Gastrocnemius medialis (tissue), 4 donors: Measurements from ENCODE around the gene KCNB1.

Source experiments
- CTCF ChIP-seq, 5 experiments: fragments of 450-650 bp in 3 of 5; fragments of 200-600 bp in 2 of 5; sonication (generic) in 2 of 5; IDR thresholded peaks in 4 of 5; conservative IDR thresholded peaks in 1 of 5; 1 replicate in 4 of 5; 2 replicates in 1 of 5; pipeline ENCODE4 v1.5.1; 2016 to 2019; ENCODE audit warnings: antibody characterized with exemption in 5 of 5, mild to moderate bottlenecking in 3 of 5, moderate library complexity in 3 of 5
- POLR2A ChIP-seq, 2 donors: fragments of 450-650 bp; IDR thresholded peaks; one replicate each; pipeline ENCODE4 v1.6.1; 2017; ENCODE audit warnings: antibody characterized with exemption in 2 of 2, mild to moderate bottlenecking in 2 of 2, moderate library complexity in 2 of 2

- no peak for TF ChIP-seq CTCF (IDR thresholded peaks at IDR 0.05 in 4 of 5, conservative IDR thresholded peaks at IDR 0.05 in 1 of 5)
- no peak for TF ChIP-seq POLR2A (IDR thresholded peaks at IDR 0.05)
Observed at GRCh38 chr20:49424536-49424935, 57.9 kb downstream of the KCNB1 start.
